HPDE6-E6E7 (cell line): Measurements from ENCODE around the gene SMPDL3A.

ENCODE experiments used
- DNase-seq: peaks from one replicate; pipeline ENCODE4 v3.0.0; 2011; ENCODE audit warnings: missing footprints; ENCODE audit errors: extremely low spot score

Gene SMPDL3A

DNA sequence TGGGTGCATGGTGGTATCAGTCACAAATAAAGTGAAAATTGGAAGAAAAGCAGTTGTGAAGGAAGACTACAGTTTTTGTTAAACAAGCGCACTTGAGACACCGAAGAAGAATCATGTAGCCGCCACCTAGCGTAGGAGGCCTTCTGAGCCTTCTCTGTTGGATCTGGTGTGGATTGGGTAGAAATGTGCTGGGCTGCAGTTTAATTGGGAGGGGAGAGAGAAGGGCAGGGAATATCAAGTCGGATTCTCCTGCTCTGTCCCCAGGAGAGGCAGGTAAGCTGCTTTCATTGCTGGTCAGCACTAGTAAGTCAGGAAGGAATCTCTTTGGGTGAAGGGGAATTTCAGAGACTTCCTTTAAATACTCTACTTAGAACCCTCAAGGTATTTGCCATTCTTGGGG, 10.8 kb upstream of the SMPDL3A start:
- no peak for DNase-seq

DNA sequence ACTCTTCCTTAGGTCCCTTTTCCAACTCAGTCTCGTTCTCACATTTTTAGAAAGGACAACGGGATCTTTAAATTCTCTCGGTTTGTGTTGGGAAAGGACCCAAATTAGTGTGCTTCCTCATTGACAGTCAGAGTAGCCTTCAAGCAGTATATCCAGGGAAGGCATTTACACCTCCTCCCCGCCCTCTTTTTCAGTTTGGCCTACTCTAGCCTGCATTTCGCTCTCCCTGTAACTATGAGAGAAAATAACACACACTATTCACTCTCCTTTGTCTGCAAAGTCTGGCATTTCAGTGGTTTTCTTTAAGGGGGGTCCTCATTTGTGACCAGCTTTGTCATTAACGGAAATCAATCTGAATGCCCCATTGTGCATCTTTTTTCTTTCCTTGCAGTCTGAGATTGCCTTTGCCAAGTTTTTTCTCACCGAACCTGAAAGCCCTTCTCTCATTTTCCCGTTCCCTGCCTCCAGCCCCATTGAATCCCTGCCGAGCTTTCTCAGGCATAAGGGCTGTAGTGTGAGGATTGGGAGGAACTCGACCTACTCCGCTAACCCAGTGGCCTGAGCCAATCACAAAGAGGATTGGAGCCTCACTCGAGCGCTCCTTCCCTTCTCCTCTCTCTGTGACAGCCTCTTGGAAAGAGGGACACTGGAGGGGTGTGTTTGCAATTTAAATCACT, 9.9 kb upstream of the SMPDL3A start:
- DNase-seq, result no peak

DNA sequence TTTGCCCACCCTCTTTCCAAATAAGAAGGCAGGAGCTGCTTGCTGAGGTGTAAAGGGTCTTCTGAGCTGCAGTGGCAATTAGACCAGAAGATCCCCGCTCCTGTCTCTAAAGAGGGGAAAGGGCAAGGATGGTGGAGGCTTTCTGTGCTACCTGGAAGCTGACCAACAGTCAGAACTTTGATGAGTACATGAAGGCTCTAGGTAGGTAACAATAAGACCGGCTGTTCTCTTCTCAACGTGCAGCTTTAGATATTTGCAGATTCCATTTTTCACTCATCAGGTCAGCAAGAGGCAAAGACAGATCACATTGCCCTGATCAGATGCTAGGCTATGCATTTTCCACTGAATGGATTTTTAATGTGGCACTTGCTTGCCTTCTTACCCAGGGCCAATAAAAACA, 9.4 kb upstream of the SMPDL3A start, which contains the start of gene FABP7:
FABP7 (plus strand) TSS at position 50 of the 400 bp plus-strand sequence; CDS start at position 129, 79 bp downstream.
- DNase-seq, result no peak

DNA sequence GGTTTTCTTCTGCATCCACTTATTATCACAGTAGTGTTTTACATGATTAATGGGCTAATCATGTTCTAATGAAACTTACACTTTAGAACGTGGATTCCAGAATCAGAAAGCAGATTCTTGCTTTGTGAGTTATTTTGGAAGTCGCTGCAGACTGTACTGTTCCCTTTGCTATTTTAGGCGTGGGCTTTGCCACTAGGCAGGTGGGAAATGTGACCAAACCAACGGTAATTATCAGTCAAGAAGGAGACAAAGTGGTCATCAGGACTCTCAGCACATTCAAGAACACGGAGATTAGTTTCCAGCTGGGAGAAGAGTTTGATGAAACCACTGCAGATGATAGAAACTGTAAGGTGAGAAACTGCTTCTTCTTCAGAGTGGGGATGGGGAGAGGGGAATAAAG, 8.9 kb upstream of the SMPDL3A start:
- DNase-seq, result no peak

DNA sequence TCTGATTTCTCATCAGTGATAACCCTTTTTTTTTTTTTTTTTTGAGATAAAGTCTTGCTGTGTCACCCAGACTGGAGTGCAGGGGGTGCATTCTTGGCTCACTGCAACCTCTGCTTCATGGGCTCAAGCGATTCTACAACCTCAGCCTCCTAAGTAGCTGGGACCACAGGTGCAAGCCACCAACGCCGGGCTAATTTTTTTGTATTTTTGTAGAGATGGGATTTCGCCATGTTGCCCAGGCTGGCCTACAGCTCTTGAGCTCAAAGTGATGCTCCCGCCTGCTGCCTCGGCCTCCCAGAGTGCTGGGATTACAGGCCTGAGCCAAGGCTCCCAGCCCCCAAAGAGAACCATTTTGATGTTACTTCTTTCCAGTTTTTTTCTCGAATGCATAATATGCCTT, 7.3 kb upstream of the SMPDL3A start:
- DNase-seq, result no peak

DNA sequence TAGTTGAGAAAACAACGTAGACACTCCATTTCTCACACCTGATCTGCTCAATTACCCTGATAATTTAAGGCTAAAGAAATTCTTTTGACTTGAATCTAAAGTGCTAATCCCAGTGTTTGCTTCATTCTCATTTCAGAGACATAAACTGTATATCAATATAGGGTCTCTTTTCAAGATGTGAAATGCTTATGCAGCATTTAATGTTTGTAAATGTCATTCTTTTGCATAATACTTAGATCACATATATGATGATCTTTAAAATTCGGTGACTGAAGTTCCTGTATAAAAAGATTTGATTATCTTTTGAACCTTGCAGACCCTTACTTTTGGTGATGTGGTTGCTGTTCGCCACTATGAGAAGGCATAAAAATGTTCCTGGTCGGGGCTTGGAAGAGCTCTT, 5.7 kb upstream of the SMPDL3A start:
- no peak for DNase-seq

DNA sequence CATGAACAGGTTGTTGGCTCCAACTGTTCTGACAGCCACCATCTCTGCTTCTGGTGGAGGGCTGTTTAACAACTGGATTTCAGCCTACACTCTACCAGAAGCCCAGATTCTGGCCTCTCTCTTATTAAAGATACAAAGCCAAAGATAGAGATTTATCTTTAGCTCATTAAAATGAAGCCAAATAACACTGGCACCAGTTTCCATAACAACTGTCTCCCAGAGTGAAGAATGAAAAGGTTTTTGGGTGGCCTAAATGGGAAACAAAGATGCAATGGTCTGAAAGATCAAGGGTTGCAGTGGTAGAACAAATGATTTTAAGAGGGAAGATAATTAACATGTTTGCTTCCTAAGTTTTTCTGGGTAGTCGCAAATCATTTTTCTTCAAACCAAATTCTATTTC, 3.2 kb upstream of the SMPDL3A start:
- DNase-seq, result no peak

DNA sequence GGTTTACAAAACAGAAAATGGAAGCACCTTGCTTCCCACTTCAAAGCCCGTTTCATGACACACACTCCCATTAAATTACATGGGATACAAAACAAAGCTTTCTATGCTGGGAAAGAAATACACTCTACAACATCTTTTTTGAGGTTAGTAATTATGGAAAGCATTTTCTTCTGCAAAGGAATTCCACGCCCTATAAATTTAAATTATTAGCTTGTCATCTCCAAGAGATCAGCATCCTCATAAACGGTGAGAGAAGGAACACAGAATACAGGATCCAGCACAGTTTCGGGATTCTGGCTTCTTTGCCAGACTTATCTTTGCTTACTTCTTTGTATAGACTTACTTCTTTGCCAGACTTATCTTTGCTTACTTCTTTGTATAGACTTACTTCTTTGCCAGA, 1.3 kb upstream of the SMPDL3A start:
- no peak for DNase-seq

DNA sequence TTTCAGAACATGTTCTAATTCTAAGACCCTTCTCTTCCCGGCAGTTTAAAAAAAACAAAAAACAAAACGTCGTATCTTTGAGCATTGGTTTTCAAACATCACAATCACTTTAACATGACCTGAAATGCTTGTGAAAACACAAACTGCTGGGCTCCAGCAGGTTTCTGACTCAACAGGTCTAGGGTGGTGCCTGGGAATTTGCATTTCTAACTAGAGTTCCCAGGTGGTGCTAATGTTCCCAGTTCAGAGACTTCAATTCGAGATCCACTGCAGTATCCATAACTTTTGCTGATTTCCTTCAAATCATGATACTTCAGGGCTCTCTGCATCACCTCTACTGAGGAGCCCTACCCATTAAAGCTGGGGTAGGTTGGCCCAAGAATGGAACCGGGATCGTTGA, 850 bp upstream of the SMPDL3A start:
- DNase-seq, result no peak

DNA sequence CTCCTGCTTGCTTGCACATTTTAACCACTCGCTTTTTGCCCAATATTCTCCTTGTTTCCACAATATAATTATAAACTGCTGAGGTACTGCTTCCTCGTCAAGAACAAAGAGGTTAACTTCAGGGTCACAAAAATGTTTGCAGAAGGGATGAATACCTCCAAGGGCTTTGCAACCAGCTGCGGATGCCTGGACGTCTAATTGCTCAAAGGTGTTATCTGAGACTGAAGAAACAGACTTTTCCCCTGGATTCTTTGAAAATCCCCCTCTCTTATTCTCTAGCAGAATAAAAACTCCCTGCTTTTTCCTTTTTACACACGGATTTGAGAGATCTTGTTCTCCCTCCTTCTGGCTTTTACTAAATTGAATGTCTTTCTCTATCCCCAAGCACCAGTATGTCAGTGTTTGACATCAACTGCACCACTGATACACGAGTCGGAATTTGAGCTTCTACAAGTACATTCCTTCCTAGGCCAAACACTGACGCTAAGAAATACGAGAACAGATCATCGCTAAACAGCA, 336 bp upstream of the SMPDL3A start:
- no peak for DNase-seq

DNA sequence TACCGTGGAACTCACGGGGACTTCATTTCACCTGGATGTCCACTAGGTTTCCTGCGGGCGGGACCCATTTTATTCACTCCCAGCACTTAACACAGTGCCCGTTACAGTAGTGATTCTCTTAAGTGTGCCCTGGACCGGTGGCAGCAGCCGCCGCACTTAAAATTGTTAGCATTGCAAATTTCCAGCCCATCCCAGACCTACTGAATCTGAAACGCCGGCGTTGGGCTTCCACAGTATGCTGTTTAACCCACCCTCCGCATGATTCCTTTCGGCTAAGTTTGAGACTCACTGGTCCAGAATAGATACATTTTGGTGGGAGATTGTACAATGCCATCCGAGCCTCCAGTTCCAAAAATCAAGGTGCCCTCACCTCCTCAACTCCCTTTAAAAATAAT, 967 bp downstream of the SMPDL3A start:
- DNase-seq, result no peak

DNA sequence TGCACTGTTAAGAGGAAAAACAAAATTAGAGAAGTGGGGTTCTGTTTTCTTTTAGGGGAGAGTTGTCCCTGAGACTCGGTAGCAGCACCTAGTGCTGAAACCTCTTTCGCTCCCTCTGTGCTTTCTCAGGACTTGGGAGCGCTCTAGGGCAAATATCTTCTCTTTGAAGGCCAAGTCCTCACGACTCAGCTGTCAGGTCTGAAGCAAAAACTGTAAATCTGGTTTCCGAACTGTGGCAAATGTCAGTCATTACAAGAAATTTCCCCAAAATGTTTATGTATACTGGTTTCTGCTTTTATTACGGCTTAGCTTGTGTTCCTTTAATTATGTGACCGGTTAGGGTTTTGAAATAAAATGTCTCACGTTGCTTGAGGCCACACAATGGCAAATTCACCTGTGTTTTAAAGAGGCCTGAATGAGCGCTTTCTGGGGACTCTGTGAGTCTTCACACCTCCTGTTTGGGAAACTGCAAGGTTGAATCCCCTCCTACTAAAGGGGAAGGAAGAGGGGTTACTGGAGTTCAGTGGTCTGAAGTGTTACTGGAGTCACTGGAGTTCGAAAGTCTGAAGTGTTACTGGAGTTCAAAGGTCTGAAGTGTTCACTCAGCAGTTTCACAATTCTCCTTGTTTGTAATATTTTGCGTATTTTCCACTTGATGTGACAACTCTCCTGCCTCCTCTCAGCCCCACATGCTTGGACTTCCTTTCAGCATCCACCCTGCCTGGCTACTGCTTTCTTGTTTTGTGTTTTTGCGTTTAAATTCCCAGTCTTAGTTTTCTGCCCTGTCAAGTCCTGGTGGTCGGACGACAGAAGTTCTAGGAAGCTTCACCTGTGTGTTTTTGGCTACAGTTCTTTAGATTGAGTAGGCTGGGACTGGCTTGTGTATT, 1.6 kb downstream of the SMPDL3A start:
- DNase-seq, result no peak

DNA sequence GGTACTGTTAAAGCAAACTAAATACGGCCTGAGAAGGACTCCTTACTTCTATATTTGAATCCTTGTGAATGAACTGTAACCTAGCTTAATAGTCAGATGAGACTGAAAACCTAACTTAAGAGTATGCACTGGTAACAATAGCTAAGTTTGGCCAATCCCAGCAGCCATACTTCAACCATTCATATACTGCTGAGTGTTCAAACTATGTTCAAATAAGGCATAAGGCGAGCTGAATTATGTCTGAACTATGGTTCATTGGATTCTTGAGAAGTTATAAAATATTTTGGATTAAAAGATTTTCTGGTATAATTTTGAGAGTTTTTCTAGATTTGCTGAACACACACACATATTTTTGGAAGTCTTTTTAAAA, 2.2 kb downstream of the SMPDL3A start:
- no peak for DNase-seq

DNA sequence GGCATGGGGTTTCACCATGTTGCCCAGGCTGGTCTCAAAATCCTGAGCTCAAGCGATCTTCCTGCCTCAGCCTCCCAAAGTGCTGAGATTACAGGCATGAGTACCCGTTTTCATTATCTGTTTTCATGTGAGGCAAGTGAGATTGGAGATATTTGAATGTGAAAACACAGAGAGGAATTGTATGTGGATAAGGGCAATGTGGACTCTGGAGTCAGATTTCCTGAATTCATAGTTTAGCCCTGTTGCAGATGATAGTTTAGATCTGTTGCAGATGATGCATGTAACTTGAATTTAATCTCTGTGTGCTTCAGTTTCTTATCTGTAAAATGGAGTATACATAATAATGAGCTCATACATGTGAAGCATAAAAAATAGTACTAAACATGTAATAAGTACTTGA, 3.7 kb downstream of the SMPDL3A start:
- no peak for DNase-seq

DNA sequence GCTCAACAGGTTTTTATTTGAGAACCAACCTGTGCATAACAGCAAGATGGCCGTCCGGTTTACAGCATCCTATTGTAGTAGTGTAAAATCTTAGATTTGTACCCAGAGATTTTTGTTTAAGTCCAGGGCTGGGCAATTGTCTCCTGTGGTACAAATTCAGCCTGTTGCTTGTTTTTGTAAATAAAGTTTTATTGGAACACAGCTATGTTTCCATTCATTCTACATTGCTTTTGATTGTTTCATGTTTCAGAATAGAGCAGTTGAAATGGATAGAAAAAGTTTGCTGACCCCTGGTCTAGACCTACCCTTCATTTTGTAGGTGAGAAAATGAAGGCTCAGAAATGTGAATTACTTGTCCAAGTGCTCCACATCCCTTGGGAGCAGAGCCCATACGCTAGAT, 8.5 kb downstream of the SMPDL3A start:
- DNase-seq, result no peak

DNA sequence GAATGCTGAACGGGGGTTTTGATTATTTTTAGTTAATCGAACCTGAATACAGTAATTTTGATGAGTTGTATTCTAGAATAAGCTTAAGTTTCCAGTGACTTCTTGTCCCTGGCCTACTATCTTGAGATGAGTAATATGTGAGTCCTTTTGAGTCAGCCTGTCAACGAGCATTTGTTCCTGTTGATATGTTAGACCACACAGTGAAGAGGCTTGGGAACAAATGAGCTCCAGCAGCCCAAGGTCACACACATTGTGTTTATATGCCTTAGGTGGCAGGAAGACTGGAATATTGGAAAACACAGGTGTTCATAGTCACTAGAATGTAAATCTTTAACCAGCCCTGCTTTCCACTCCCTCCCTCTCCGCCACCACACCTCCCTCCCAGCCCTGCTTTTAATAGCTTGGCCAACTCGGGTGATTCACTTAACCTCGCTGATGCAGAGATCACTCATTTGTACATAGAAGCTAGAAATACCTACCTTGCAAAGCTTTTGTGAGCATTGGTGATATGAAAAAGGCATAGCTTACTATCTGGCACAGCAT, 9.1 kb downstream of the SMPDL3A start:
- DNase-seq, result peak; percentile 68

DNA sequence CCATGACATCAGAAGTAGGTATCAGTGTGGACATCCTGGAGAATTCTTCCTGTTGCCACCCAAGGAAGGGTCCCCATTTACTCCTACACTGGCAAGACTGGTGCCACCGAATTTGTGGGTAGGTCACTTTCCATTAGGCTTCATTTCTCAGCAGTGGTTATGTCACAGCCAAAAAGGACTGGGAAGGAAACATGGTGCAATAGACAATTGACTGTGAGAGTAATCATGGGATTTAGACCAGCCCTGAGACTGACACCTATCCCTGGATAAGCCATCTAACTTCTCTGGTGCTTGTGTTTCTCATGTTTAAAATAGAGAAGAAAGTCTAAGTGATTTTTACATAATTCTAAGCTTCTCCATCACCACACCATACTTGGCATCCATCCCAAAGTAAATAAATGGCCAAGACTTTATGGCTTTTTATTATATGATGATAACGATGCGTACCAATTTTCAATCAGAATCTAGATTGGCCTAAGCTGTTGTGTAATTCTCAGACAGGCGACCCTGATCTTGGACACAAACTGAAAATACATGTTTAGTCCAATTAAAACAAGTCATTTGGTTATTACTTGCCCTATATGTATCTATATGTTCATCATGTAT, 10.2 kb downstream of the SMPDL3A start:
- DNase-seq, result no peak

DNA sequence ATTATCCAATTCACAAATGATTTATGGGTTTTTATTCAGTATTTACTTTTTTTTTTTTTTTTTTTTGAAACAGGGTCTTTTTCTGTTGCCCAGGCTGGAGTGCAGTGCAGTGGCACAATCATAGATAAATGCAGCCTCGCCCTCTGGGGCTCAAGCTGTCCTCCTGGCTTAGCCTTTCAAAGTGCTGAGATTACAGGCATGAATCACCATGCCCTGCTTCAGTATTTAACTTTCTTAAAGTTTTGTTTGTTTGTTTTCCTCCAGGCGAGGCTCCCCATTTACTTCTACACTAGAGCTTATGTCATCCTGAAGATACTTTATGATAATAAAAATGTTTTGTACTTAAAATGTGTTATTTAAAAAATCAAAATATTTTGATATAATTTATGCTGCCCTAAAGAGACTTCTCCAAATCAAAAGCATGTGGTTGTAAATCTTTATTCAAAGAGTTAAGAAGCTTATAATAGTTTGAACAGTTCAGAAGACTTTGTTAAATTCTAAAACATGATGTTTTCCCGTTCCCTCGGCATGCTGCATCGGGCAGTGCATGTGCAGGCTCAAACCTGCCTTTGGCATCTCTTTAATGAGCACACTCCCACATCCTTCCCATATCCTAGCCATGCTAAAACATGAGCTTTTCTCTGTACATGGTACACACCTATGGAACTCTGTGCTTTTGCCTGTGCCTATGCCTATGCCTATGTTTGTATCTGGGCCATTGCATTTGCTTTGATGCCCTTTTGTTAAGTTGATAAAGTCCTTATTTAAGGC, 11.0 kb downstream of the SMPDL3A start:
- peak; percentile 63 for DNase-seq

DNA sequence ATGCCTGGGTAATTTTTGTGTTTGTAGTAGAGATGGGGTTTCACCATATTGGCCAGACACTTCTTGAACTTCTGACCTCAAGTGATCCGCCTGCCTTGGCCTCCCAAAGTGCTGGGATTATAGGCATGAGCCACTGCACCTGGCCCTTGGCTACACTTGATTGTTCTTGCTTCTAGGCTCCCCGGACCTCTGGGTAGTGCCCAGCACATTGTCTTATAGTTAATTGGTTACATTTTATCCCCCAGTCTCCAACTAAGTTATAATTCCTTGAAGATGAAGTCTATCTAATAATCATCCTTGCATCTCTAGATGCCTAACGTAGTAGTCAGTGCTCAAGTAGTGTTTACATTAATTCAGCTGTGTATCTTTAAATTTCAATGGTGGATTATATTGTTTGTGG, 11.8 kb downstream of the SMPDL3A start:
- no peak for DNase-seq

DNA sequence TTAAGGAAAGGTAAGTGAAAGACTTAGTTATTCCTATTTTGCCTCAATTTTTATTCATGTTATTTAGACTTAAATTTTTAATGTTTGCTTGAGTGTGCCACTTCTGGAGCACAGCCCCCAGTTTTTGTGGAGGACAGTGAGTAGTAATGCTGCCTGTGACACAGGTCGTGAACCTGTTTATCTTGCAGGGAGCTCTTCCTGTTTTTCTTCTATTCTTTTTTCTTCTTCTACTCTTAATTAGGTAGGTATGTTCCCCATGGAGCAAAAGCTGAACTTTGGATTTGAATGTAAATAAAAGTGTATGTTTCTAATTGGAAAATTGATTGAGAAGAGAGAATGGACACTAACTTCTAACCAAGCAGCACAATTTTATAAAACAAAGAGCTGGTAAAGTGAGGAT, 12.3 kb downstream of the SMPDL3A start:
- DNase-seq, result no peak

DNA sequence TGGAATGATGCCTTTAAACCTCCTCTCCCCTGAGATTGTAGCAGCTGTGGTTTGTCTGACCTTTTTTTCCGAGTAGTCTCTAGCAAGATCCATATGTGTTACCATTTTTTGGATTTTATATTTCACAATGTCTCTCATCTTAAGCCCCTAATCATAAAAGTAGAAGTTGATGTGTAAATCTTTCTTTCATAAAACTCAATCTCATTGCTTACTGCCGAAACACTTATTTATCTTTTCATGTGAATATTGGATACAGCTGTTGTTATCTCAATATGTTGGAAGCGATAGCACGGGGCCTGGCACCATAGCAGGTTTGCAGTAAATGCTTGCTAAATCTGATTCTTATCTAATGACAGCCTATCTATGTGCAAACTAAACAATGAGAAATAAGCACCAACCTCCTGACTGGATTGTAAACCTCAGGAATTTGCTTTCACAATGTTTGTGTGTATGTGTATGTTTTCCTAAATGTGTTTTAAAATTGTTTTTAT, 14.2 kb downstream of the SMPDL3A start:
- DNase-seq, result no peak
